ENCODE results near the gene CAPN7. TPM values are rescaled to one million over a fixed set of nuclear protein-coding genes. Genes with fewer than 3 reads are reported as not detected.

Gene CAPN7
- total RNA-seq = 30.1 and 41.1 TPM in 2 replicates

DNA sequence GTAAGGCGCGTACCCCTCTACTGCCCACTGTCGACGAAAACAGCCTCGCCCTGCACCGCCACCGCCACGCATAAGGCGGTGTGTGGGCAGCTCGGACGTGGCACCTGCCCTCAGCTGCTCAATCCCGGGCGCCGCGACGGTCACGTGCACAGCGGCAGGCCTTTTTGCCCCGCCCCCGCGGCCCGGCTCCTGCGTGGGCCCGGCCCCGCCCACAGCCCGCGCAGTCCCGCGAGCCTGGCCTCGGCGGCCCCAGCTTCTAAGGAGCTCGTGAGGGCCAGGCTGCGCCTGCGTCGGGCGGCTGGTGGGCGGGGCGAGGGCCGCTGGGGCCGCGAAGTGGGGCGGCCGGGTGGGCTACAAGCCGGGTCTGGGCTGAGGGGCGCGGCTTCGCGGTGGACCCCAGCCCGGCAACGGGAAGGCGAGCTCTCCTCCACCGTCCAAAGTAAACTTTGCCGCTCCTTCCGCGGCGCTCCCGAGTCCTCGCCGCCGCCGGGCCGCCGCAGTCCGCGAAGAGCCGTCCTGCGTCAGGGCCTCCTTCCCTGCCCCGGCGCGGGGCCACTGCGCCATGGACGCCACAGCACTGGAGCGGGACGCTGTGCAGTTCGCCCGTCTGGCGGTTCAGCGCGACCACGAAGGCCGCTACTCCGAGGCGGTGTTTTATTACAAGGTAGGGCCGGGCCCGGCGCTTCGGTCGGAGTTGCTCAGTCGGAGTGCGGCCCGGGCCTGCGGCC, at the start of gene CAPN7:
TSS of gene CAPN7 (plus strand) at position 313 of the 728 bp plus-strand sequence. CDS start at position 563, 250 bp downstream.

Other genes starting within 250 kb of the CAPN7 start
- 16.5 and 18.0 TPM in 2 replicates for gene MRPS25, start 140.9 kb upstream of the CAPN7 start, total RNA-seq
- 14.3 and 21.1 TPM in 2 replicates for gene RBSN, start 107.1 kb upstream of the CAPN7 start, total RNA-seq
- gene SH3BP5, start 126.3 kb downstream of the CAPN7 start, total RNA-seq = 26.2 and 29.8 TPM in 2 replicates
- gene METTL6, start 221.3 kb downstream of the CAPN7 start, total RNA-seq = 25.0 and 25.4 TPM in 2 replicates
- gene EAF1, start 221.4 kb downstream of the CAPN7 start, total RNA-seq = 18.2 and 18.4 TPM in 2 replicates